Measurements from ENCODE around the gene BTNL9.
A peak's percentile ranks its signal among the peaks of the same experiment; 100 is the strongest.
"Not testable (repeated sequence)": the region's sequence is repeated elsewhere in the genome, so short reads cannot be mapped to it uniquely, and the experiment has no call there.

BTNL9 gene

GRCh38 chr5:181086026-181086883 is 46.2 kb downstream of the BTNL9 start:
- TF ChIP-seq, protein P1, sequence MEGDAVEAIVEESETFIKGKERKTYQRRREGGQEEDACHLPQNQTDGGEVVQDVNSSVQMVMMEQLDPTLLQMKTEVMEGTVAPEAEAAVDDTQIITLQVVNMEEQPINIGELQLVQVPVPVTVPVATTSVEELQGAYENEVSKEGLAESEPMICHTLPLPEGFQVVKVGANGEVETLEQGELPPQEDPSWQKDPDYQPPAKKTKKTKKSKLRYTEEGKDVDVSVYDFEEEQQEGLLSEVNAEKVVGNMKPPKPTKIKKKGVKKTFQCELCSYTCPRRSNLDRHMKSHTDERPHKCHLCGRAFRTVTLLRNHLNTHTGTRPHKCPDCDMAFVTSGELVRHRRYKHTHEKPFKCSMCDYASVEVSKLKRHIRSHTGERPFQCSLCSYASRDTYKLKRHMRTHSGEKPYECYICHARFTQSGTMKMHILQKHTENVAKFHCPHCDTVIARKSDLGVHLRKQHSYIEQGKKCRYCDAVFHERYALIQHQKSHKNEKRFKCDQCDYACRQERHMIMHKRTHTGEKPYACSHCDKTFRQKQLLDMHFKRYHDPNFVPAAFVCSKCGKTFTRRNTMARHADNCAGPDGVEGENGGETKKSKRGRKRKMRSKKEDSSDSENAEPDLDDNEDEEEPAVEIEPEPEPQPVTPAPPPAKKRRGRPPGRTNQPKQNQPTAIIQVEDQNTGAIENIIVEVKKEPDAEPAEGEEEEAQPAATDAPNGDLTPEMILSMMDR (conservative IDR thresholded peaks at IDR 0.05) = no peak
- H3K27ac ChIP-seq = no peak overlapping the region

- TF ChIP-seq, protein P1 (conservative IDR thresholded peaks at IDR 0.05) = no peak
- no peak overlapping the region for H3K27ac ChIP-seq
These were observed 46.8 kb downstream of the BTNL9 start for GRCh38 chr5:181086884-181087205.

DNA sequence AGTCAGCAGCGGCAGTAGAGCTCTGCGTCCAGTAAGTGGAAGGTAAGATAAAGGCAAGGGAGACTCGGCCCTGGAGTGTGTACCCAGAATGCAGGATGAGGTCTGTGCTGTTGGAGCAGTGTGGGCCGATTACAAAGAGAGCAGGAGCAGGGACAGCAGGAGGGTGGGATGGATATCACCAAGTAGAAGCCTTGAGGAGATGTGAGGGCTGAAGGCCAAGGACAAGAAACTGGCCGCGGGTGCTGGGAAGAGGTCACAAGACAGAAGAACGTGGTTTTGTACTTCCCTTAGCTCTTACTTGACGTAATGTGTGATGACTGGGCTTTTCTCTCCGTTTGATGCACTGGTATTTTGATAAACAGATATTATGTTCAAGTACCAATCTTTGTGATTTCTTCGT is 47.2 kb downstream of the BTNL9 start:
- no peak overlapping the region for H3K27ac ChIP-seq
- TF ChIP-seq, protein P1 (conservative IDR thresholded peaks at IDR 0.05) = no peak

GRCh38 chr5:181088289-181088688 is 48.2 kb downstream of the BTNL9 start:
- H3K27ac ChIP-seq = no peak overlapping the region
- TF ChIP-seq, protein P1 (conservative IDR thresholded peaks at IDR 0.05) = peak; percentile 76

DNA sequence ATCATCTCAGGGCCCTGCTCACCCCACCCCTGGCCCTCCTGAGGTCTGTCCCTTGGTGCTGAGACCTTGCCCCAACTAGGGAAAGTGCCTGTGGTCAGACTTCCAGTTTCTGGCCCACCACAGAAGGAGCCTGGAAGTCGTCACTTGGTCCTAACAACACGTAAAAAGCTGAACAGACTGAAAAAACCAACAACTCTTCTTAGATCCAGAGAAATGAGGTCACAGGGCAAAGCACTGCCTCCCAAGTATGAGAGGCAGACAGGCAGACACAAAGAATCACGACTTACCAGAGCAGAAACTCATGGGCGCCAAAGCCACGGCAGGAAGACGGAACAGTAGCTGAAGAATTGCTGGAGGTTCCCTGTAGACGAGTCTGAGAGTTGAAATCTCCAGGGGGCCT is 52.4 kb downstream of the BTNL9 start:
- TF ChIP-seq, protein P1 (conservative IDR thresholded peaks at IDR 0.05) = no peak

GRCh38 chr5:181095162-181095561 is 55.1 kb downstream of the BTNL9 start:
- not testable (repeated sequence) for H3K27ac ChIP-seq

More for the DNA sequence above, 52.4 kb downstream of the BTNL9 start:
- H3K27ac ChIP-seq = no peak overlapping the region

- H3K27ac ChIP-seq = not testable (repeated sequence)
These were observed 56.8 kb downstream of the BTNL9 start for GRCh38 chr5:181096721-181097382.

DNA sequence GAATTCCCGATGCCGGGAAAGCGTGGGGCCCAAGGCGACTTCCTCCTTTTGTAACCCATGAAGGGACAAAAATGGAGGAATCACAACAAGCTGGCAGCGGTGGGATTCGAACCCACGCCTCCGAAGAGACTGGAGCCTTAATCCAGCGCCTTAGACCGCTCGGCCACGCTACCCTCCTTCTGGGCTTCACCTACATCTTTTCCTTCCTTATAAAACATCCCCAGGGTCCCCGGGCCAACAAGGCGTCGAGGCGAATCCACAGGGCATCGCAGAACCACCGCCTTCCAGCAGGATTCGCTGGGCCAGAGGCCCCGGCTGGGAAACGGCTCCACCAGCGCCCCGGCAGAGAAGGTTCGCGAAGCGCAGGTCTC is 57.3 kb downstream of the BTNL9 start:
- not testable (repeated sequence) for H3K27ac ChIP-seq

DNA sequence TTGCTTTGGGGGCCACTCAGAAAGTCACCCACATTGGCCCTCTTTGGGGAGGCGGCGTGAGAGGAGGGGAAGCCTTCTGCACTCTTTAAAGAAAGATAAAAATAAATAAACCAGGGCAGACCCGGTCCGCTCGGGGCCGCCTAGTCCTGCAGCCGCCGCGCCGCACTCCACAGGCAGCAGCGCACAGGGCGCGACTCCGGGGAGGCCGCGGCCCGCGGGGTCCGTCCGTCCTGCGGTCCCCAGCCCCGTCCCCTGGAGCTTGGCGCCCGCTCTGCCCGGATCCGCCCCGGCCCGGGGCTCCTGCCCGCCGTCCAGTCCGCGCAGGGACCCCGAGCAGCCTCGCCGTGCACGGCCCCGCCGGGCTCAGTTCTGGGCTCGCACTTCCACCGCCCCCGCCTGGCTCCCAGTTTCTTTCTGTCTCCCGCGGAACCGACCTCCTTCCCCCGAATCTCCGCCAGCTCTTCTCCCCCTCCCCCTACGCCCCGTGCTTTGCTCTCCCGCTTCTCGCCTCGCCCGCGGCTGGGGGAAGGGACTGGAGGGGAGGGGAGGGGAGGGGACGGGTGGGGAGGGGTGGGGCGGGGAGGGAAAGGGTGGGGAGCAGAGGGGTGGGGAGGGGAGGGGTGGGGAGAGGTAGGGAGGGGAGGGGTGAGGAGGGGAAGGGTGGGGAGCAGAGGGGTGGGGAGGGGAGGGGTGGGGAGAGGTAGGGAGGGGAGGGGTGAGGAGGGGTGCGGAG is 57.9 kb downstream of the BTNL9 start:
- H3K27ac ChIP-seq = not testable (repeated sequence)

Measured in VCaP (cell line).